ENCODE results near the gene ALKBH8. TPM values are rescaled to one million over a fixed set of nuclear protein-coding genes. Genes with fewer than 3 reads are reported as not detected.

Gene ALKBH8
- total RNA-seq, 4 donors from 2014 or later = 1.8 to 15.7 (median 4.8) TPM

DNA sequence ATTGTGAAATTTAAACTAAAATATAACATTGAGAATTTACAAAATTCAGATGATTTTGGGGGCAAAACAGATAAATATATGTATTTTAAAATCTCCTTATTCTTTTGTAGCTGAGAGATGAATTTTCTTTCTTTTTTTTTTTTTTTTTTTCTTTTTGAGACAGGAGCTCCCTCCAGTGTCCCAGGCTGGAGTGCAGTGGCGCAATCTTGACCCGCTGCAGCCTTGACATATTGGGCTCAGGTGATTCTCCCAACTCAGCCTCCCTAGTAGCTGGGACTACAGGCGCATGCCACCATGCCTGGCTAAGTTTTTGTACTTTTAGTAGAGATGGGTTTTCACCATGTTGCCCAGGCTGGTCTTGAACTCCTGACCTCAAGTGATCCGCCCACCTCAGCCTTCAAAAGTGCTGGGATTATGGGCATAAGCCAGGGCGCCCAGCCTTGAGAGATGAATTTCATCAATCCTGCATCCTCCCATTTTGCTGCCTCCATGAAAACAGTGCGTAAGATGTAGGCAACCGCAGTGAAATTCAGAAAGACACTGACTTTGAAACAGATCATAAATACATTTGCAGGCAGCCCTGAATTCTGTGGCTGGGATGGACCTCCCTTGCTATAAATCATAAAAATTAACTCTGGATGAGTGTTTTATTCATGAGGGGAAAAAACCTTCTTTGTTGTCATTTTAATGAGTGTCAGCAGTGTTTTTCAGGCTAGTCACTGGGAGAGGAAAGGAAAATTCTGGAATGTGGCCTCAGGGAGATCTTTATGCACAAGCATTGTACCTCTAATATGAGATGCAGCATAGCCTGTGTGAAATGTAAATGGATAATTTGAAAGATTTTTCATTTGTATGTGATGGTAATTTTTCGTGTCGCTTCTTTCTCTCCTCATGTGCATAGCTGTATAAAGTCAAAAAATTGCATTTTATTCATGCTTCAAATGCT lies 39.8 kb upstream of the ALKBH8 start:
- H3K4me1 ChIP-seq = no peaks in the 10 kb centered on the region
- no peak for DNase-seq
- no peak overlapping the region for H3K4me3 ChIP-seq
- no peaks in the 10 kb centered on the region for H3K27me3 ChIP-seq
- H3K36me3 ChIP-seq = no peaks in the 10 kb centered on the region
- no peaks in the 10 kb centered on the region for H3K9me3 ChIP-seq
- no peak overlapping the region for H3K27ac ChIP-seq
- TF ChIP-seq, protein P1, sequence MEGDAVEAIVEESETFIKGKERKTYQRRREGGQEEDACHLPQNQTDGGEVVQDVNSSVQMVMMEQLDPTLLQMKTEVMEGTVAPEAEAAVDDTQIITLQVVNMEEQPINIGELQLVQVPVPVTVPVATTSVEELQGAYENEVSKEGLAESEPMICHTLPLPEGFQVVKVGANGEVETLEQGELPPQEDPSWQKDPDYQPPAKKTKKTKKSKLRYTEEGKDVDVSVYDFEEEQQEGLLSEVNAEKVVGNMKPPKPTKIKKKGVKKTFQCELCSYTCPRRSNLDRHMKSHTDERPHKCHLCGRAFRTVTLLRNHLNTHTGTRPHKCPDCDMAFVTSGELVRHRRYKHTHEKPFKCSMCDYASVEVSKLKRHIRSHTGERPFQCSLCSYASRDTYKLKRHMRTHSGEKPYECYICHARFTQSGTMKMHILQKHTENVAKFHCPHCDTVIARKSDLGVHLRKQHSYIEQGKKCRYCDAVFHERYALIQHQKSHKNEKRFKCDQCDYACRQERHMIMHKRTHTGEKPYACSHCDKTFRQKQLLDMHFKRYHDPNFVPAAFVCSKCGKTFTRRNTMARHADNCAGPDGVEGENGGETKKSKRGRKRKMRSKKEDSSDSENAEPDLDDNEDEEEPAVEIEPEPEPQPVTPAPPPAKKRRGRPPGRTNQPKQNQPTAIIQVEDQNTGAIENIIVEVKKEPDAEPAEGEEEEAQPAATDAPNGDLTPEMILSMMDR (IDR thresholded peaks at IDR 0.05) = no peak
- no peak for TF ChIP-seq POLR2A (IDR thresholded peaks at IDR 0.05)

DNA sequence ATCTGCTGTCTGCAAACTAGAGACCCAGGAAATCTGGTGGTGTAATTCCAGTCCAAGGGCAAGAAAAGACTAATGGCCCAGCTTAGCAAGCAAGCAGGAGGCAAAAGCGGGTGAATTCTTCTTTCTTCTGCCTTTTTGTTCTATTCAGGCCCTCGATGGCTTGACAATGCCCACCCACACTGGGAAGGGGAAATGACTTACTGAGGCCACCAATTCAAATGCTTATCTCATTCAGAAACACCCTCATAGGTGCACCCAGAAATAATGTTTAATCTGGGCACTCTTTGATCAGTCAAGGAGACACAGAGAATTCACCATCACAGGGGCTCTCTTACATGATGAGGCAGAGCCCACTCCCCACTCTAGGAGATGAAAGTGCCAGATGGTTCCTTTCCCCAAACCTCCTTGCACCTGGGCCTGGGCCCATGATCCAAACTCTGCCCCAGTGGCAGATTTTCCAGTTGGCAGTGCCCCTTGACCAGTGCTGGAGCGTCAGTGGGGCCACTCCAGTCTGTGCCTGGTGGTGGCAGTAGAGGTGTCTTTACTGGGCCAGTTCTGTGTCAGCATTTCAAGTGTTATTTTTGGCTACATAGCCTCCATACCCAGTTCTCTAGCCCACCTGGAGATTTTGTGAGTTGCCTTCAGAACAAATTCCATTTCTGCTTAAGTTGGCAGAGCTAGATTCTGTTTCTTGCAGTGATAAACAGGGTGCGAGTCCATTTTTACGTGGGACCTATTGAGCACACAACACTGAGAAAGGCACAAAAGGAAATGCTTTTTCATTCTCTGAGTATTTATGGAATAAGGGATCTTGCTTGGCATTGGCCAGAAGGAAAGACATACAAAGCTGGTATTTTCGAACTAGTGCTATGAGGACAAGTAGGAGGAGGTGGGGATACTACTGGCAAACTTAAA lies 32.9 kb upstream of the ALKBH8 start:
- Histone ChIP-seq H3K4me1 (no peaks in the 10 kb centered on the region), H3K4me3 (no peak overlapping the region), H3K9me3 (no peaks in the 10 kb centered on the region), H3K27me3 (peaks cover 0 to 3% of the 10 kb centered on the region in 2 donors), H3K36me3 (no peaks in the 10 kb centered on the region), H3K27ac (no peak overlapping the region)
- no peak for DNase-seq
- TF ChIP-seq, protein P1 (IDR thresholded peaks at IDR 0.05) = peak in 1 of 6 experiments; percentile 4
- no peak for TF ChIP-seq POLR2A (IDR thresholded peaks at IDR 0.05)

DNA sequence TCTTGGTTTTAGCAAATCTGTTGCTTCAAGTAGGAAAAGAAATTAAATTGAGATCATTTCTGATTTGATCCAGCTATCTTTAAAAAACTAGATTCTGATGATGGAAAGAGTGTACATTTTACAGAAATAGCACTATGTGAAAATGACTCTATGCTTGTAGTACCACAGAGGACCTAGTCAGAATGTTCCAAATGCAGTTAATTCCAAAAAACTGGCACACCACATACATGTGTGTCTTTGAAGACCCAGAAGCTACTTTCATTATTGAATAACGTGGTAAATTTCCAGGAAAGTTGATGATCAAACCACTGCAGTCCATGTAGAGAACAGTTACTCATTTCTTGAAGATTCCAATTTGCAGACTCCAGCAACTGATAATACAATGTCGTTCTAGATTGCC lies 29.2 kb upstream of the ALKBH8 start:
- no peaks in the 10 kb centered on the region for H3K36me3 ChIP-seq
- no peak overlapping the region for H3K27ac ChIP-seq
- H3K9me3 ChIP-seq = peaks cover 0 to 5% (median 0%) of the 10 kb centered on the region in 4 donors
- H3K4me3 ChIP-seq = no peak overlapping the region
- peaks cover 0 to 14% (median 10%) of the 10 kb centered on the region in 4 donors for H3K4me1 ChIP-seq
- no peak for DNase-seq
- H3K27me3 ChIP-seq = peaks cover 0 to 12% of the 10 kb centered on the region in 2 donors
- no peak for TF ChIP-seq POLR2A (IDR thresholded peaks at IDR 0.05)
- TF ChIP-seq, protein P1 (IDR thresholded peaks at IDR 0.05) = no peak

DNA sequence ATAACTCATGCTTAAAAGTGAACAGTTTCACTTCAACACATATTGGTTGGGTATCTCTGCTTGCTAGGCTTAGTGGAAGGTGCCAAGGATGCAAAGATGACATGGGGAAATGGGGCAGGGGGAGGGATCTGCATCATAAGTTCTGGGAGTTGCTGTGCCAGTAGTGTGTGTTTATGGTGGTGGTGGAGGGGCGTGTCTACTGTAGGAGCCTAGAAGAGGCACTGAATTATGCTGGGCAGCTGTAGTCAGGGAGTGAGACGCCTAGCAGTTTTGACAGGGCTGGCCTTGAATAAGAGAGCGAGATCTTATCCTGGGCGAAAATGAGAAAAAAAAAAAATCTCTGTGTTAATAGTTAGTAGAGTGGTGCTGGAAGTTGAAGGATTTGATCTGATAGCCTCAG lies 28.4 kb upstream of the ALKBH8 start:
- H3K4me3 ChIP-seq = no peak overlapping the region
- peaks cover 0 to 14% (median 10%) of the 10 kb centered on the region in 4 donors for H3K4me1 ChIP-seq
- H3K9me3 ChIP-seq = peaks cover 0 to 5% (median 0%) of the 10 kb centered on the region in 4 donors
- no peak for TF ChIP-seq POLR2A (IDR thresholded peaks at IDR 0.05)
- TF ChIP-seq, protein P1 (IDR thresholded peaks at IDR 0.05) = no peak
- no peak for DNase-seq
- H3K36me3 ChIP-seq = no peaks in the 10 kb centered on the region
- H3K27ac ChIP-seq = no peak overlapping the region
- H3K27me3 ChIP-seq = peaks cover 0 to 12% of the 10 kb centered on the region in 2 donors

DNA sequence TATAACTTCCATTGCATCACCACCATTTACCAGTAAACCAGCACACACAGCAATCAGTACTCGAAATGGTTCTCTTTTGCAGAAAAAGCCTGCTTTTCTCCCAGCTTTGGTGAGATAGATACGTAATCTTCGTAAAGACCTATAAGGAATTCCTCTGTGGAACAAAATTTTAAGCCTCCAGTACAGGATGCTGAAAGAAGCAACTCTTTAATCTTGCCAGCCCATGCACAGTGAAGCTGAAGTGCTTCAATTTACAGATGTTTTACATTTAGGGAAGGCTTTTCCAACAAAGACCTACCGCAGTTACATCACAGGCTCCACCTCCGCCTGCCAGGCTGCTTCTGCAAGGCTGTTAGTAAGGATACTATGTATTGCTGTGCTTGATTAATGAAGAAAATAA lies 27.3 kb upstream of the ALKBH8 start:
- Histone ChIP-seq H3K9me3 (peaks cover 0 to 5% (median 0%) of the 10 kb centered on the region in 4 donors), H3K4me1 (peaks cover 0 to 14% (median 10%) of the 10 kb centered on the region in 4 donors), H3K27me3 (peaks cover 0 to 12% of the 10 kb centered on the region in 2 donors), H3K4me3 (no peak overlapping the region), H3K36me3 (no peaks in the 10 kb centered on the region), H3K27ac (no peak overlapping the region)
- DNase-seq = no peak
- TF ChIP-seq, protein P1 (IDR thresholded peaks at IDR 0.05) = no peak
- TF ChIP-seq POLR2A (IDR thresholded peaks at IDR 0.05) = no peak

Measured in Peyer's patch (tissue), 4 donors.